Measurements from ENCODE around the gene IGFN1.

The IGFN1 gene

GRCh38 chr1:201194046-201194445, 3.4 kb downstream of the IGFN1 start:
- no peak for TF ChIP-seq CTCF (conservative IDR thresholded peaks at IDR 0.05; ENCODE audit: low read depth, low read length)
- Histone ChIP-seq H4K20me1 (ENCODE audit: insufficient read depth) (no peaks in the 10 kb centered on the region), H3K27me3 (ENCODE audit: insufficient read depth, low read depth) (peaks cover 5% of the 10 kb centered on the region; the same call in 1 of the 2 replicates), H3K79me2 (ENCODE audit: insufficient read depth, low read depth) (no peaks in the 10 kb centered on the region), H3K4me2 (no peak overlapping the region), H3K36me3 (ENCODE audit: insufficient read depth) (no peaks in the 10 kb centered on the region), H3K9ac (no peak overlapping the region), H3K4me1 (ENCODE audit: low read depth, poor library complexity, severe bottlenecking) (no peaks in the 10 kb centered on the region), H3K27ac (no peak overlapping the region), H2AFZ (ENCODE audit: low read depth) (no peak overlapping the region), H3K4me3 (IDR thresholded peaks at IDR 0.05; ENCODE audit: insufficient read depth, low read depth, low read length) (no peak overlapping the region)

- TF ChIP-seq CTCF (conservative IDR thresholded peaks at IDR 0.05; ENCODE audit: low read depth, low read length), result no peak
- H3K27ac ChIP-seq, result no peak overlapping the region
- H3K4me3 ChIP-seq (IDR thresholded peaks at IDR 0.05; ENCODE audit: insufficient read depth, low read depth, low read length), result no peak overlapping the region
- no peaks in the 10 kb centered on the region for H3K79me2 ChIP-seq (ENCODE audit: insufficient read depth, low read depth)
- H3K36me3 ChIP-seq (ENCODE audit: insufficient read depth), result no peaks in the 10 kb centered on the region
- H3K27me3 ChIP-seq (ENCODE audit: insufficient read depth, low read depth), result peaks cover 8% of the 10 kb centered on the region; the same call in 1 of the 2 replicates
- H4K20me1 ChIP-seq (ENCODE audit: insufficient read depth), result no peaks in the 10 kb centered on the region
- H3K9ac ChIP-seq, result no peak overlapping the region
- no peak overlapping the region for H2AFZ ChIP-seq (ENCODE audit: low read depth)
- no peak overlapping the region for H3K4me2 ChIP-seq
- no peaks in the 10 kb centered on the region for H3K4me1 ChIP-seq (ENCODE audit: low read depth, poor library complexity, severe bottlenecking)
These were observed 8.0 kb downstream of the IGFN1 start for GRCh38 chr1:201198598-201198997.

GRCh38 chr1:201205036-201205435, 14.4 kb downstream of the IGFN1 start:
- Histone ChIP-seq H3K36me3 (ENCODE audit: insufficient read depth) (no peaks in the 10 kb centered on the region), H3K9ac (no peak overlapping the region), H3K4me1 (ENCODE audit: low read depth, poor library complexity, severe bottlenecking) (no peaks in the 10 kb centered on the region), H3K4me3 (IDR thresholded peaks at IDR 0.05; ENCODE audit: insufficient read depth, low read depth, low read length) (no peak overlapping the region), H3K27me3 (ENCODE audit: insufficient read depth, low read depth) (peaks cover 22% of the 10 kb centered on the region; the same call in 1 of the 2 replicates), H4K20me1 (ENCODE audit: insufficient read depth) (no peaks in the 10 kb centered on the region), H3K4me2 (no peak overlapping the region), H3K27ac (no peak overlapping the region), H2AFZ (ENCODE audit: low read depth) (no peak overlapping the region), H3K79me2 (ENCODE audit: insufficient read depth, low read depth) (no peaks in the 10 kb centered on the region)
- TF ChIP-seq CTCF (conservative IDR thresholded peaks at IDR 0.05; ENCODE audit: low read depth, low read length), result no peak

- Histone ChIP-seq H3K4me2 (no peak overlapping the region), H3K36me3 (ENCODE audit: insufficient read depth) (no peaks in the 10 kb centered on the region), H4K20me1 (ENCODE audit: insufficient read depth) (no peaks in the 10 kb centered on the region), H2AFZ (ENCODE audit: low read depth) (no peak overlapping the region), H3K27ac (no peak overlapping the region), H3K79me2 (ENCODE audit: insufficient read depth, low read depth) (no peaks in the 10 kb centered on the region), H3K4me1 (ENCODE audit: low read depth, poor library complexity, severe bottlenecking) (no peaks in the 10 kb centered on the region), H3K27me3 (ENCODE audit: insufficient read depth, low read depth) (peaks cover 22% of the 10 kb centered on the region; the same call in 1 of the 2 replicates), H3K4me3 (IDR thresholded peaks at IDR 0.05; ENCODE audit: insufficient read depth, low read depth, low read length) (no peak overlapping the region), H3K9ac (no peak overlapping the region)
- TF ChIP-seq CTCF (conservative IDR thresholded peaks at IDR 0.05; ENCODE audit: low read depth, low read length), result no peak
These were observed 15.6 kb downstream of the IGFN1 start for GRCh38 chr1:201206176-201206575.
